HG02571 (cell line): Measurements from ENCODE around the gene DDX27.
"Not testable (repeated sequence)": the region's sequence is repeated elsewhere in the genome, so short reads cannot be mapped to it uniquely, and the experiment has no call there.

Experiments used
- ATAC-seq: cut with Tn5 transposase; IDR thresholded peaks from one replicate; pipeline ENCODE4 v1.9.1; 2021; ENCODE audit warnings: mild to moderate bottlenecking, moderate library complexity; ENCODE audit not compliant: unreplicated experiment

The DDX27 gene, protein sequence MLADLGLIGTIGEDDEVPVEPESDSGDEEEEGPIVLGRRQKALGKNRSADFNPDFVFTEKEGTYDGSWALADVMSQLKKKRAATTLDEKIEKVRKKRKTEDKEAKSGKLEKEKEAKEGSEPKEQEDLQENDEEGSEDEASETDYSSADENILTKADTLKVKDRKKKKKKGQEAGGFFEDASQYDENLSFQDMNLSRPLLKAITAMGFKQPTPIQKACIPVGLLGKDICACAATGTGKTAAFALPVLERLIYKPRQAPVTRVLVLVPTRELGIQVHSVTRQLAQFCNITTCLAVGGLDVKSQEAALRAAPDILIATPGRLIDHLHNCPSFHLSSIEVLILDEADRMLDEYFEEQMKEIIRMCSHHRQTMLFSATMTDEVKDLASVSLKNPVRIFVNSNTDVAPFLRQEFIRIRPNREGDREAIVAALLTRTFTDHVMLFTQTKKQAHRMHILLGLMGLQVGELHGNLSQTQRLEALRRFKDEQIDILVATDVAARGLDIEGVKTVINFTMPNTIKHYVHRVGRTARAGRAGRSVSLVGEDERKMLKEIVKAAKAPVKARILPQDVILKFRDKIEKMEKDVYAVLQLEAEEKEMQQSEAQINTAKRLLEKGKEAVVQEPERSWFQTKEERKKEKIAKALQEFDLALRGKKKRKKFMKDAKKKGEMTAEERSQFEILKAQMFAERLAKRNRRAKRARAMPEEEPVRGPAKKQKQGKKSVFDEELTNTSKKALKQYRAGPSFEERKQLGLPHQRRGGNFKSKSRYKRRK

GRCh38 chr20:49219091-49219923 is at the start of gene DDX27:
DDX27 (plus strand) TSS chr20:49219416; CDS start chr20:49219449, 33 bp downstream.
- ATAC-seq = peak; percentile 84

DNA sequence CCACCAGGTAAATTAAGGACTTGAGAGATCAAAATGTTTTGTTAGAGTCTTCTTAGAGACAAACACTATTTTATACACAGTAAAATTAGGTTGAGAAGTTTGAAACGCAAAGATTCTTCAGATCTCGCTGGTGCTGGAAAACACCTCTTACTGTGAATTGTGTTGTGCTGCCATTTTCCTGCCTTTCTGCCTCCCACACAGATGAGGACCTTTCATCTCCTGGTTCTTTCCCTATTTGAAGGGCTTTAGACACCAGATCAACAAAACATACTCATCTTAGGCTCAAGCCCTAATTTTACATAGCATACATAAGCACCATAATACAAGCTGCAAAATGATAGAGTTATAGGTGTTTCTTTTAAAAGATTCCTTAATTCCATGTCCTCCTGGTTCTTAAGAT is 49.7 kb upstream of the DDX27 start:
- ATAC-seq = no peak

DNA sequence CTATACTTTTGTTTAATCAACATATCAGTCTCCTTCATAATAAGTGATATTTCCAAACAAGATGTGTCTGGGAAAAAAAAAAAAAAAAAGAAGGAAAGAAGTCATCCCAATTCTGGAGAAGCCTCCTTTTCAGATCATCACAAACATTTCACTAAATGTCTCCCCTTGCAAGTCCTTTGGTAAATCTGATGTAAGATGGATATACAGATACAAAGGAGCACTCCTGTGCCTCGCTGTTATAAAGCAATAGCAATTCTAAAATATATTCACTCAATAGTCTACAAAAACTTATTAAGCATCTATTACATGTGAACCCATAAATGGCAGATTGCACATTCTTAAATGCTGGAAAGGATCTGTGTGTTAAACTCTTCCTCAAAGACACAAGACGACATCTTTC is 48.5 kb upstream of the DDX27 start:
- ATAC-seq = no peak

DNA sequence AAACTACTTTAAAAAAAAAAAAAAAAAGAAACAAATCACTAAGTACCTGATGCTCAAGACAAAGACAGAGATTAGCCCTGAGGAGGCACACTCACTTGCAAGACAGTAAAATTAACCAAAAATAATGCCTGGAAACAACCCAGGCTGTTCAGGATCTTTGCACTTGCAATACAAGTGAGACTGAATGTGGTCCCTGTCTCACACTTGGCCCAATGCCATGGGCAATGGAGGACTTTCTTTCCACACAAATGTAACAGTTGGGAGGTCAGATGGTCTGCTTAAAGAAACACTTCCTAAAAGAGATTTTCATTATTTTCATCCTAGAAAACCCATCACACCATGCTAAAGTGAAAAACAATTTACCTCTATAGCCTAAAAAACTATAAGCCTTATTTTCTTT is 47.3 kb upstream of the DDX27 start:
- no peak for ATAC-seq

DNA sequence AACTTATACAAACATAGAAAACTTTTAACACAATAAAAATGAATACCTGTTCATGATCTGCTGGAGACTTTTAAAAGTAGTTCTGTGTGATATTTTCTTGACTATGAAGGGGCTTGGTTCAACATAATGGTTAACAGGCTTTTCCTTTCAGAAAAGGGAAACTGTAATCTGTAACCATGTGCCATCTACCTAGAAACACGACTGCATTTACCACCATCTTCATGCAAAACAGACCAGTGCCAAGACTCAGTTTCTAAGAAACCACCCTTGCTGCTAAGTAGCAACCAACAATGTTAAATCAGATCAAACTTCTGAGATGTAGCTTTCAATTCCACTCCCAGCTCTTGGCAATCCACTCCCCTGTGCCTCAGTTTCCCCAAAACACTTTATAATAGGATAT is 46.8 kb upstream of the DDX27 start:
- no peak for ATAC-seq

DNA sequence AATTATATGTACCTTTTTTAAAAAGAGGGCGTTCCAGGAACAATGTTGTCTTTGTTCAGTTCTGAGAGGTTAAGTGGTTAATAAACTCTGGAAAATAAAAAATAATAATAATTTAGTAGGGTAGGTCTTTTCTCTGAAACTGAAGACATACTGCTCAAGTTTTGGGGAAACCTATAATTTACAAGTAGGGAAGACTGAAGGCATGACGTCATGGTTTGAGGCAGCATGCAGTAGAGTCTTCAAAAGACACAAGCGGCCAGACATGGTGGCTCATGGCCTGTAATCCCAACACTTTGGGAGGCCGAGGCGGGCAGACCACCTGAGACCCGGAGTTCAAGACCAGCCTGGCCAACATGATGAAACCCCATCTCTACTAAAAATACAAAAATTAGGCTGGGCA is 45.0 kb upstream of the DDX27 start:
- ATAC-seq = no peak

DNA sequence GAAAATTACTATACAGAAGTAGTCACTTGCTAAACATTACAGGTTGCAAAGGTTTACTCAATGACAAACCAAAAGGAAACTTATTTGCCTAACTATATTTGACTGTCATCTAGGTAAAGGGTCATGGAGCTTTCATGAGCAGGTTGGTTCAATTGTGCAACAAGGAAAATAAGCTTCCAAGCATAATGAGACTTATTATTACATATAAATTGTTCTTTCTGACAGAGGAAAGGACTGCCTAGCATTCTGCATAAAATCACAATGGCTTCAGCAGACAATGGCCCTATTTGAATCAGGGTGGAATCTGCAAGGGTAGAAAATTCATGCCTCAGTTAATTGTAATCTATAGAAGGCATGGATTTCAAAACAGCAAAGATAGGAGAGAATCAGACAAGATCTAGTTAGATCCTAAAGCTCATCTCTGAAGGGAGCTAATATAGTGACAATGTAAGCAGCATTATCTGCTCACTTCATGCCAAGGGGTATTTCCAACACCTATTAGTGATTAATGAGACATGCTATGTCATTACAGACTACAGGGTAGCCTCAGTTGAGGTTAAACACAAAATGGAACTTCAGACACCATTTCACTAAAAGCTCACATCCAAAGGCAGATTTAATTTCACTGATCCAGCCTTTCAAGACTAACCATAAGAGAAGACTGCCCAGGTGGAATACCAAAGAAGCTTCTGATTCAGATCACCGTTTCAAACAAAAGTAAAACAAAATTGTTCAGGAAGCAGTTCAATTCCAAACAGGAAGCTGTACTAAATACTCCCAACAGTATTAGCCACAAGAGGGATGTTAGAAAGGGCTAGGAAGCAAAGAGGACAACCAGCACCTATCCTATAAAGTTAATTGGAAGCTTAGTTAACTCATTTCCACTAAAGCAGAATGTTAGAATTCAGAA is 39.6 kb upstream of the DDX27 start:
- no peak for ATAC-seq

- no peak for ATAC-seq
These were observed 37.8 kb upstream of the DDX27 start for GRCh38 chr20:49181265-49181877.

- ATAC-seq = no peak
These were observed 35.8 kb upstream of the DDX27 start for GRCh38 chr20:49183444-49183843.

DNA sequence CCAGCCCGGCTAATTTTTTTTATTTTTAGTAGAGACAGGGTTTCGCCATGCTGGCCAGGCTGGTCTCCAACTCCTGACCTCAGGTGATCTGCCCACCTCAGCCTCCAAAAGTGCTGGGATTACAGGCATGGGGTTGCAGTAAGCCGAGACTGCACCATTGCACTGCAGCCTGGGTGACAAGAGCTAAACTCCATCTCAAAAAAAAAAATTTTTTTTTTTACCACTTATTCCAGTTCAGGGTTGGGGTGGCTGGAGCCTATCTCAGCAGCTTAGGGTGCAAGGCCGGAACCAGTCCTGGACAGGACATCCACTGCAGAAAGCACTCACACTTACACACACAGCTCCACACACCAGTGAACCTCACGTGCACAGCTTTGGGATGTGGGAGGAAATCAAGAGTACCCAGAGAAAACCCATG is 35.1 kb upstream of the DDX27 start:
- not testable (repeated sequence) for ATAC-seq

DNA sequence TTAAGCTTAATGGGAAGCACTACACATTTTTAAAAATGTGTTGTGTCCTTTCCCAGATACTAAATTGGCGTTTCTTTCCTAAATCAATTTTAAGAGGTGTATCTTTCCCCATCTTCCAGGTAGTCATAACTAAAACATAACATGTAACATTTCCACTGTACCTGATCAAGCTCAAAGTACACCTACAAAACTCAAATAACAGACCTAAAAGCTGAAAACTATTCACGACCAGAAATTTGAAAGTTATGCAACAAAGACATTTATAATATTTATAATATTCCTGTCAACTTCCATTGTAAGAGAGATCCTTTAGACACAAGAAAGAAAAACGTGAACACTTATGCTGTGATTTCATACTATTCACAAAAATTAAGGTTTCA is 34.5 kb upstream of the DDX27 start:
- ATAC-seq = no peak

DNA sequence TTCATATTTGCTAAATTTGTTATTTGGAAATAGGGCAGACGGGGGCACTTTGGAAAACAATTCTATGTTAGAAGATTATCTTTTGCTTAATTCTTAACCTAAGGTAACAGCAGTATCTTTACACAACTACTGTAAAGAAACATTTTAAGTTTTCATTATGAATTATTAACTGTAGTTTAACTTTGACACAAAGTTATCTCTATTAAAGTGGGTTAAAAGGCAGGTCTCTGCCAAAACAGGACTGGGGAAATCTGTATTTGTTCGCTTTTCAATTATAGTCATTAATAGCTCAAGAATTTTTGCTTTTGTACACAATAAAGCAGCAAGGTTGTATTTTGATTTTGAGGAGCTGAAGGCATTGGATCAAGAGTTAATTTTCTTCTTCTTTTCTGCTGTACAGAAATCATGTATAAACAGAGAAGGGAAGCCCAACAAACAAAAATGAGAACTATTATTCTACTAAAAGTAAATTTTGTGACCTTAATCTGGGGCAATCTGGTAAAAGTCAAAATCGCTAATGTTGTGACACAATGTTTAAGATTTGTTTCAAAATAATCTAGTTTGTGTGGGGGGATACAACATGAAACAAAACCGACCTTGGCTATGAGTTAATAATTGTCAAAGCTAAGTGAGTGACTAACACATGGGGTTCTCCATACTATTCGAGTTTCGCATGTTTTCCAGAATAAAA is 34.0 kb upstream of the DDX27 start:
- ATAC-seq = no peak

DNA sequence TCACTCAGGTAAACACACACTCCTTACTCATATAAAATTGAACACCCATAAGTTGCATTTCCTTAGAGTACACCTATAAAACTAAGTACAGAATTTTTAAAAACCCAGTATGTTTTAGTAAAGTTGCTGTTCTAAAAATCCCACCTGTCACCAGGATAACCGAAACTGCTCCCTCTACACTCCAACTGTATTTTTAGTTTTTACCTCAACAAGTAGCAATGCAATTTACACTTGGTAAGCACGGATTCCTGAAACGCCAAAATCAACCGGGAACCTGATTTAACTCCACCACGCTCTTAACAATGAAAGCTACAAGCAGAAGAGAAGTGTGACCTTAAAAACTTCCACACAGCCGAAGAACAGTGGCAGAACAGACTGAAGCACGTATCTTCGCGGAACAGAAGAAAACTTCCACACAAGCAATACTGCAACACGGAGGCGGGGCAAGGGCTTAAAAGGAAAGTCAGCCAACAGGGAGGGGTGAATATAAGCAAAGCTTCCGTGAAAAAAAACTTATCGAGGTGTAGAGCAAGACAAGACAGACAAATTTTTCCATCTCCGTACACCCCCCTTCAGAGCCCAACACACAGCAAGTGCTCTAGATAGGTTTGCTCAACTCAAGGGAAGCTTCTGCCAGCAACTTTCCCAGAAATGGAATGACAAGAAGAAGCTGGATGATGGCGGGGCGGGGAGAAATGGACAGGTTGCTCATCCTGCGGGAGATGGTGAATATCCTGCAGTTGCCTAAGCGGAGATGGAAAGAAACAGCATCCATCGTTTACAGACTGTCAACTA is 32.5 kb upstream of the DDX27 start:
- ATAC-seq = no peak

- ATAC-seq = peak; percentile 2
These were observed 31.8 kb upstream of the DDX27 start for GRCh38 chr20:49187330-49187850.

- ATAC-seq = peak; percentile 85
These were observed 31.2 kb upstream of the DDX27 start, which contains the start of gene STAU1 for GRCh38 chr20:49187851-49188641. STAU1 (minus strand) TSS chr20:49188334; CDS start chr20:49166201, 22,133 bp downstream.

GRCh38 chr20:49192944-49193518 is 26.2 kb upstream of the DDX27 start:
- ATAC-seq = not testable (repeated sequence)

- no peak for ATAC-seq
These were observed 19.4 kb upstream of the DDX27 start for GRCh38 chr20:49199729-49200293.
